NB4 (cell line): ENCODE results near the gene PCDHB11.
"Not testable (repeated sequence)": the region's sequence is repeated elsewhere in the genome, so short reads cannot be mapped to it uniquely, and the experiment has no call there.

ENCODE experiments used
- POLR2A ChIP-seq: IDR thresholded peaks from 2 replicates; pipeline ENCODE4 v1.6.1; 2011; ENCODE audit warnings: mild to moderate bottlenecking; ENCODE audit not compliant: insufficient read length; ENCODE audit errors: extremely low read depth
- TF ChIP-seq, protein P1 (sequence below): IDR thresholded peaks from 2 replicates; pipeline ENCODE4 v1.6.1; 2011; ENCODE audit warnings: low read depth, low read length
- TF ChIP-seq, protein P2 (sequence below): IDR thresholded peaks from one replicate; pipeline ENCODE4 v1.5.1; 2012; ENCODE audit warnings: low read depth, low read length

DNA sequence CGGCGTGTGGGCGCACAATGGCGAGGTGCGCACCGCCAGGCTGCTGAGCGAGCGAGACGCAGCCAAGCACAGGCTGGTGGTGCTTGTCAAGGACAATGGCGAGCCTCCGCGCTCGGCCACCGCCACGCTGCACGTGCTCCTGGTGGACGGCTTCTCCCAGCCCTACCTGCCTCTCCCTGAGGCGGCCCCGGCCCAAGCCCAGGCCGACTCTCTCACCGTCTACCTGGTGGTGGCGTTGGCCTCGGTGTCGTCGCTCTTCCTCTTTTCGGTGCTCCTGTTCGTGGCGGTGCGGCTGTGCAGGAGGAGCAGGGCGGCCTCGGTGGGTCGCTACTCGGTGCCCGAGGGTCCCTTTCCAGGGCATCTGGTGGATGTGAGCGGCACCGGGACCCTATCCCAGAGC is 47.3 kb upstream of the PCDHB11 start:
- TF ChIP-seq, protein P1, sequence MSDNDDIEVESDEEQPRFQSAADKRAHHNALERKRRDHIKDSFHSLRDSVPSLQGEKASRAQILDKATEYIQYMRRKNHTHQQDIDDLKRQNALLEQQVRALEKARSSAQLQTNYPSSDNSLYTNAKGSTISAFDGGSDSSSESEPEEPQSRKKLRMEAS: not testable (repeated sequence)
- TF ChIP-seq, protein P2, sequence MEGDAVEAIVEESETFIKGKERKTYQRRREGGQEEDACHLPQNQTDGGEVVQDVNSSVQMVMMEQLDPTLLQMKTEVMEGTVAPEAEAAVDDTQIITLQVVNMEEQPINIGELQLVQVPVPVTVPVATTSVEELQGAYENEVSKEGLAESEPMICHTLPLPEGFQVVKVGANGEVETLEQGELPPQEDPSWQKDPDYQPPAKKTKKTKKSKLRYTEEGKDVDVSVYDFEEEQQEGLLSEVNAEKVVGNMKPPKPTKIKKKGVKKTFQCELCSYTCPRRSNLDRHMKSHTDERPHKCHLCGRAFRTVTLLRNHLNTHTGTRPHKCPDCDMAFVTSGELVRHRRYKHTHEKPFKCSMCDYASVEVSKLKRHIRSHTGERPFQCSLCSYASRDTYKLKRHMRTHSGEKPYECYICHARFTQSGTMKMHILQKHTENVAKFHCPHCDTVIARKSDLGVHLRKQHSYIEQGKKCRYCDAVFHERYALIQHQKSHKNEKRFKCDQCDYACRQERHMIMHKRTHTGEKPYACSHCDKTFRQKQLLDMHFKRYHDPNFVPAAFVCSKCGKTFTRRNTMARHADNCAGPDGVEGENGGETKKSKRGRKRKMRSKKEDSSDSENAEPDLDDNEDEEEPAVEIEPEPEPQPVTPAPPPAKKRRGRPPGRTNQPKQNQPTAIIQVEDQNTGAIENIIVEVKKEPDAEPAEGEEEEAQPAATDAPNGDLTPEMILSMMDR: not testable (repeated sequence)
- TF ChIP-seq POLR2A: not testable (repeated sequence)
